ENCODE results near the gene IPO8.

GRCh38 chr12:30646821-30647220, 48.8 kb downstream of the IPO8 start:
- TF ChIP-seq CTCF (IDR thresholded peaks at IDR 0.05) (no peak), POLR2AphosphoS5 (IDR thresholded peaks at IDR 0.05) (no peak), EP300 (IDR thresholded peaks at IDR 0.05) (no peak)
